HG03139 (cell line): ENCODE data around the gene NDST4.

Source experiments
- ATAC-seq: cut with Tn5 transposase; IDR thresholded peaks from one replicate; pipeline ENCODE4 v1.9.1; 2021; ENCODE audit not compliant: unreplicated experiment

Gene NDST4

DNA sequence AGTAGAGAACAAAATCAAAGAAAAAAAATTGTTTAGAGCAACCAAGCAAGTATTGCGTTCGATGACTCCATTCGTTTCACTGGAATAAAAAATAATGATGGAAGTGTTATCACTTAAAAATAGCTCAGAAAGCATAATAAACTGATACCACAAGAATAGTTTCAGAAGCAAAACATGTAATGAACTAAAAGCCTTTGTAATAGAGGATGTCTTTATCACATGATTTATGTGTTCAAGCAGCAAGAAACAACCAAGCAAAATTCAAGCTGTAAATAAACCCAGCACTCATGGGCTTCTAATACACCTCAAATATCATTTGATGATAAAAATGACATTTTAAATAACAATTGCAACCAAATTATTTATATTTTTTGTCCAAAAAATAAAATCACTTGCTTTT, 192.2 kb downstream of the NDST4 start:
- no peak for ATAC-seq

DNA sequence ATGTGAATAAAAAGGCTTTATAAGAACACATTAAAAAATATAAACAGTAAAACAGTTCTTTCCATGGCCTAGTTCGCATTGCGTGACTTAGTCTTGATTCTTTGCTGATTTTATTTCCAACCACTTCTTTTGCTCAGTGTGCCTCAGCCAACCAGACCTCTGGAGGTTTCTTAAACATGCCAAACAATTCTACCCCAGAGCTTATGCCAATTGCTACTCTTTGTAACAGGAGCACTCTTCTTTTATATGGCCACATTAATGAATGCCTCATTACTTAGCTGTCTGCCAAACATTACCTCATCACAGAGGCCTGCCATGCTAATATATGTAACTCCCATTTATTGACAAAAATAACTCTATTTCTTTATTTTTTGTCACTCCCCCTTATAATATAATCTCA, 202.3 kb downstream of the NDST4 start:
- no peak for ATAC-seq

DNA sequence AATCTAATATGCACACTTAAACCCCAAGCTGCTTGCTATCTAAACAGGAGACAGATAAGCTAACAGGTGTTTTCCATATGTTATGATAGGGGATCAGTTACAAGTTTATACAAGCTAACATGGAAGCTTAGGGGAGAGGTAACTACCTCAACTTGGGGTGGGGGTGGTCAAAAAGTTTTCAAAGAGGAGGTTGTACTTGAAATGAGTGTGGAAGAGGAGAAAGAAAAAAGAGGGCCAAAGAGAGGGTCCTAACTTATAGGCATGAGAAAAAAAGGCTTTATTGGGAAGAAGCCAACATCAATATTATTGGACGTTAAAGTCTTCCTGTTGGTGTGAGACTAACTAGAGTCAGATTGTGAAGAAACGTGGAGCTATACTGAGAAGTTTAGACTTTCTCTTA, 205.9 kb downstream of the NDST4 start:
- no peak for ATAC-seq

GRCh38 chr4:114905017-114905416, 208.4 kb downstream of the NDST4 start:
- ATAC-seq, result no peak

DNA sequence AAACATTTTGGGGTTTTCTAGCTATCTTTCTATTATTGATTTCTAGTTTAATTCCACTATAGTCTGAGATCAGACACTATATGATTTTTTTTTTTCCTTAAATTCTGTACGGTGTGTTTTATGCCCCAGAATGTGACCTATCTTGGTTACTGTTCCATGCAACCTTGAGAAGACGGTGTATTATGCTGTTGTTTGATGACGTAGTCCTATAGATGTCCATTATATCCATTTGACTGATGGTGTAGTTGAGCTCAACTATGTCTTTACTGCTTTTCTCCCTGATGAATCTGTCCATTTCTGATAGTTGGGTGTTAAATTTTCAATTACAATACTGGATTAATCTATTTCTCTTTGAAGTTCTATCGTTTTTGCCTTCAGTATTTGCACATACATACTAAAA, 212.5 kb downstream of the NDST4 start:
- ATAC-seq, result no peak

GRCh38 chr4:114890773-114891172, 222.6 kb downstream of the NDST4 start:
- ATAC-seq, result no peak

- no peak for ATAC-seq
These were observed 226.7 kb downstream of the NDST4 start for GRCh38 chr4:114886761-114887160.

GRCh38 chr4:114883641-114884040, 229.8 kb downstream of the NDST4 start:
- no peak for ATAC-seq

DNA sequence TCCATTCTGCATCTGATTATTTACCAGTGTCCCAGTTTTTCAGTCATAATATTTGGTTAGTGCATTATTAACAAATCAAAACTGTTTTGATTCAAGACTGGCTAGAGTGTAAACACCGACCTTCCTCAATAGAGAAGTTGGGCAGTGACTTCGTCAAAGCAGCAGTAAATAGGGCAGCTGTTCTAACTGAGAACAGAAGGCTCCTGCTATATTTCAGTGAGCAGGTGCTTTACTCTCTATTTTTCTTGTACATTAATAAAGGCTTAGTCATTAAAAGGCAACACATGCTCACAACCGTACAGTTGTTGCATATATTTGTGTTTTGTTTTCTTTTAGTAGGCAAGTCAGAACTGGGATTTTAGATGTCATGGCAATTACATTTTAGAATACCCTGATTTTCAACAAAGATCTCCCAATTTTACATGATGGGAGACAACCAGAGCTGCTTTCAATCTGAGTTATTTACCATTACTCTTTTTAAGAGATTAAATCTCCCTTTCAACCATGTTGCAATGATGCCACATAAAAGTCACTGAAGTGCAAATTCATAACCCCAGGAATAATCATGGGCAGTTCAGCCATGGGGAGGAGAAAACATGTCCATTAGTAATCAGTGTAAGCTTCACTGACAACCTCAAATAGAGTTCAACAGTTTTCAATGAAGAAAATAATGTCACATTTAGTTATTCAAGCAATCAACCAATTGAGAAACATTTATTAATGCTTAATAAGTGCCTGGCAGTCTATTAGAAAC, 233.3 kb downstream of the NDST4 start:
- no peak for ATAC-seq

GRCh38 chr4:114875630-114876029, 237.8 kb downstream of the NDST4 start:
- no peak for ATAC-seq

DNA sequence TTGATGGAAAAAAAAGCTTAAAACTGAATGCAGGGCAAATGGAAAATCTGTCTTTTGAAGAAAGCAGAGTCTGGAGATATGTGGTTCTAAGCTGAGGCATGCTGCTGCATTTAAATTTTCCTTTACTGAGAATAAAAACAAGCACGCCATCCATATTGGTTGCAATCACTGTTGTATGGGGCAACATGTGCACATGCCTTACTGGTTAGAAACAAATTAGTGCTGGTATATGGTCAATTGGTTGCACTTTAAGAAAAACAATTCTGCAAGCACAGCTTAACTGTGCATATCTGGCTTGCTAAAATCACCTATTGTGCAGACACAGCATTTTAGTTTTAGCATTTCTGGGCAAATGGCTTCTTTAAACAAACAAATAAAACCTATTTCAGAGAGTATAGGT, 239.1 kb downstream of the NDST4 start:
- ATAC-seq, result no peak

DNA sequence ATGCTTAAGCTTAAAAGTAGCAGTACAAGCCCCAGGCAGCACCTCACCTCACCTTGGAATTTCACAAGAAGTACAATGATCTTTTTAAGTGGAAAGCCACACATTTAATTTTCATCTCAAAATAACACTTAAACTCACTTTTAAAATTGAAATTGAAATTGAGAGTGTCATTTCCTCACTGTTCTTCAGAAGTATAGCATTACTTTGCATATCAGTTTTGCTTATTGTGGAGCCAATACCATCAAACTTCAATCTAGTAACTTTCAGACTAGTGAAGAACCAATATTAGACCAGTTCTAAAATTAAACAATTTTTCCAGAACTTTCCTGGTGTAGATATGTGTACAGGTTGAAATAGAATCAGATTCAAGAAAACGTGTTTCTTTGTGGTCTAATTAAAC, 242.4 kb downstream of the NDST4 start:
- no peak for ATAC-seq

GRCh38 chr4:114866901-114867670, 246.3 kb downstream of the NDST4 start:
- no peak for ATAC-seq

DNA sequence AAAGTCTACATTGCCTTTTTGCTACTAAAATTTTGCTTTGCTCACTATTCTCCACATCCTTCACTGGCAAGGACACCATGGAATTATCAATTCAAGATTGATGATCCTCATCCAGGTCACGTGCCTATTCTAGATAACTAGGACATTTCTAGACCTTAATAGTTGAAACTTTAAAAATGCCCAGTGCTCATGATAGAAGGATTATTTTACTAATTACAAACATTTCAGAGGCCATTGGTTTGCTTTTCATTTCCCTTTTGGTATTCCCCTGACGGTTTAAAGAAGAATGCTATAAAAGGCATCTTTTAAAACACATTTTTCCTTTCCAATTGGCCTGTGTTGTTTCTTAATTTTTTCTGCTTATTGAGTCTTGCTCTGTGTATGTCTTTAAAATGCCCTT, 249.4 kb downstream of the NDST4 start:
- ATAC-seq, result no peak

GRCh38 chr4:114860786-114861185, 252.6 kb downstream of the NDST4 start:
- no peak for ATAC-seq

DNA sequence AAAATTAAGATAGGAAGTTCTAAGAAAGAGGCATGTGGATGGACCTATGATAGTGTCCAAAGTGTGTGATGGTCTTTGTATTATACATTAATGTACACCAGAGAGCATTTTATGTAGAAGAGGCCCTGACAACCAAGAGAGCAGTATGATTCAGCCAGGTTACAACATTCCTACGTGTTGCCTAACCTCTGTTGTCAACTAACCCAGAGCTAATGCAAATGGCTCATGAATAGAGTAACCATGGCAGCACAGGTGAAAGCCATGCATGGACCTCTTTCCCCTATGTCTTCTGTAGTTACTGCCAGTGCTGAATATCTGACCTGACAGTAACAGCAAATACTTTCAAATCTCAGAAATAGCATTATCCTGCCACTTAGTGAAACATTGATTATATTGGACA, 255.6 kb downstream of the NDST4 start:
- ATAC-seq, result no peak

GRCh38 chr4:114839986-114840385, 273.4 kb downstream of the NDST4 start:
- ATAC-seq, result no peak

DNA sequence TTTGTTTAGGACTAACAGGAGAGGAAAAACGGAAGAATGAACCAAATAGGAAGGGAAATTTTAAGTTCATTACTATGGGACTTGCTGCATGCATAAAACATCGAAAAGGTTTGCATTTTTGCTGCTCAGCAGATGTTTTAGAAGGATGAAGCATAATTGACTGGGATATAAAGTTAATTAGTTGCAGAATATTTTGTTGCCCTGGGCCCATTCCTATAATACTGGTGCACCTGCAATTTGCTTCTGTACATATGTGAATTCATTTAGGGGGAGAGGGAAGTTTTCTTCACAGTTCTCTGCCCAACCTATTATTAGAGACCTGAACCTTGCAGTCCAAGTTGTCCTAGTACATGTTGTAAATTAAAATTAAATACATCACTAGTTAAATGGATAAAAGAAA, 282.8 kb downstream of the NDST4 start:
- no peak for ATAC-seq

DNA sequence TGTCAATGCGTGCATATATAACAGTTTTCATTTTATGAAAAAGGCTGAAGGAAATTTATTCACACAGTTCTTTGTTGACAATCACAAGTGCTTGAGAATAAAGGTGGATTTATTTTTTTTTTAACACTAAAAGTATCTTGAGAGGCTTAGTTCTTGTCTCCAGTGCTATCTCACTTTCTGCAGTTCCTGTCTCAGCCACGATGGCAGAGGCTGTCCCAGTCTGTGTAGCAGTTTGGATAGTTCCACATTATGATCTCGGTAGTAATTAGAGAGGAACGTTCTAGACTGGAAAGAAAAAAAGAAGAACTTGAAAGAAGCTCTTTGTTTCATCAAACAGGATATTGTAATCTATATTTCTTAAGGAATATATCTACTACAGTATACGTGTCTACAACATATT, 285.8 kb downstream of the NDST4 start:
- no peak for ATAC-seq

DNA sequence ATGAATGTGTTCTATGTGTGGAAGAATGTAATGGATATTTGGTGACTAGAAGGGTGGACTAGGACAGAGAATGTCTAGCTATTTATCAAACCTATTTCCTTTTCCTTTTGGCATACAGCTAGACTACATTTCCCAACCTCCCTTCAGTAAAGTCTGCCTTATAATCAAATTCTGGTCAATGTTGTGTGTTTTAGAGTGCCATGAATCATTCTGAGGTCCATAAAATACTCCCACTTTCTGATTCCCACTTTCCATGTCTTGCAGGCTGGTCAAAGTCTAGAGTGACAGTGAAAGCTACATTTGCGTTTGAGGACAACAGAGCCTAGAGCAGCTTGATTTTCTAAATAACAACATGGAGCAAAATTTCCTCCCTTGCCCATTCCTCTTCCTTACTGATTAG, 297.7 kb downstream of the NDST4 start:
- ATAC-seq, result no peak

DNA sequence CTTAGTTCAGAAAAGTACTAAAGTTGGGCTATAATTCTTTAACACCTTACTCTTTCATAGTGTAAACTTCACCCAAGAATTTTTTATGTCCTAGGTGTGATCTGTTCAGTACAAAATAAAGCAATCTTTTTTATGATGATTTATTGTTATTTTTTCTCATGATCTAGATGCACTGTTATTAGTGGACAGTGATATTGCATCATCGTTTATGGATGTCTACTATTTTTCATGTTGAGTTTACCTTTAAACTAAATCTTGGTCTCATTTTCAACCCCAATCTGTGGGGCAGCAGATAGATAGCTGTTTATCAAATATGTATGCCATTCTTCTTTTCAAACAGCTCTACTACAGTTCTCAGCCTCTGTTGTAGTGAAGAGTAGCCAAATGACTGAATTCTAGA, 299.5 kb downstream of the NDST4 start:
- ATAC-seq, result no peak

DNA sequence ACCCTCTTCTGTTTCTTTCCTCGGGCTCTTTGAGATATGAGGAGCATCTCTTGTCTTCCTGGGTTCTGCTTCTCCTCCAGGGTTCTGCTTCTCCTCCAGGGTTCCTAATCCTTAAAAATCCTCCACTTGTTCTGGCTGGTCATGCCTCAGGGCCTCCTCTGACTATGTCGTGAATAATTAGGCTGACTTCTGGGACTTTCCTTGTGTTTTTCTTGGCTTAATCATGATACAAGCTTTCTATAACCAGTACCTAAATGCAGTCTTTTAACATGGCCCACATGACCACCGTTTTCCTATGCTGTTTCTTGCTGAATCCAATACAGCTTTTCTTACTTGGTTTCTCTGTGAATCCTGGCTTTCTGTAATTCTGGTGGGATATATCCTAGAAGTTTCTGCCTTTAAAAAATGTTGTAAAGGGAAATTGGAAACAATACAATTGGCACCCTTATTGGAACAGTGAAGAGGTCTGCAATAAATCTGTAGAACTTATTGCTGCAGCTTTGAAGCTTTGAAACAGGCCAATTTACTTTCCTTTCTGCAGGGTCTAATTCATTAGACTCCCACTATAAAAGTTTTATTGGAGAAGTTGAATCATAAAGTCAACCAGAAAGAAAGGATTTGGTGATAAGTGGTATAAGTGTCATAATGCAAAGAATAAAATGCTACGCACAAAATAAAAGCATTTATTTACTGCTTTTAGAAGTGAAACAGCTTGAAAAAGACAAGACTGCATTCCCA, 301.7 kb downstream of the NDST4 start:
- no peak for ATAC-seq
